ENCODE measurements around the gene C1QTNF1.
"Not testable (repeated sequence)": the region's sequence is repeated elsewhere in the genome, so short reads cannot be mapped to it uniquely, and the experiment has no call there.

The C1QTNF1 gene

DNA sequence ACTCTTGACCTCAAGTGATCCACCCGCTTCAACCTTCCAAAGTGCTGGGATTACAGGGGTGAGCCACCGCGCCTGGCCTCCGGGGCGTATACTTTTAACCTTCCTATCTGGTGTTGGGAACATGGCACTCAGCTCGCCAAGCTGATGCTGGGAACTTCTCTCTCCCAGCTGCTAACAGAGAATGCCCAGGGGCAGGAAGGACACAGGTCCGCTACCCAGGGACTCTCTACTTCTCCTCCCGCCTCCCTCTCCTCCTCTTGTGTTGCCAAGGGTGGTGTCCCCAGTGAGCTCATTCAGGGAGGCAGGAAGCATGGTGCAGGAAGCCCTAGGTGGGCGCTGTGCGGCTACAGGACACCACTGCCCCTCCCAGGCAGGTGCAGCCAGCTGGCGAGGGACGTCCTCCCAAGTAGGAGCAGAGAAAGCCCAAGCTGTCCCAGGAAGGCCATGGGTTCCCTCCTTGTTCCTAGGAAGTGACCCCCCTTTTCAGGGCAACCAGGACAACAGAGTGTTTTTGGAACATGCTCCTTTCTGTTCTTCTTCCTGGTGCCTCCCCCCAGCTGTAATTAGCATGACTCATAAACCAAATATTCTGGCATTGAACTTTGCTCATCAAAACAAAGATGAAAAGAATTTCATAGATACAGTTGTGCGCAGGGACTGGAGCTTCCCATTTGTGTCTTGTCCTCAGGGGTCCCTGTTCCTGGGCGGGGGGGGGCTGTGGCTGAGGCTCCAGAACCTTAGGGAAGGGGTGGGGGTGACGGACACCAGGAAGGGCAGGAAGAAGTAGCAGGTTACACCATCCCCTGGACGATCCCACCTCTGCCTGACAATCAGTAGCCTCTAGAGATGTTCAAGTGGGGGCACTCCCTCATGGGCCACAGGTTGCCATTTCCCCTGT lies 2.7 kb downstream of the C1QTNF1 start:
- no peak for DNase-seq

DNA sequence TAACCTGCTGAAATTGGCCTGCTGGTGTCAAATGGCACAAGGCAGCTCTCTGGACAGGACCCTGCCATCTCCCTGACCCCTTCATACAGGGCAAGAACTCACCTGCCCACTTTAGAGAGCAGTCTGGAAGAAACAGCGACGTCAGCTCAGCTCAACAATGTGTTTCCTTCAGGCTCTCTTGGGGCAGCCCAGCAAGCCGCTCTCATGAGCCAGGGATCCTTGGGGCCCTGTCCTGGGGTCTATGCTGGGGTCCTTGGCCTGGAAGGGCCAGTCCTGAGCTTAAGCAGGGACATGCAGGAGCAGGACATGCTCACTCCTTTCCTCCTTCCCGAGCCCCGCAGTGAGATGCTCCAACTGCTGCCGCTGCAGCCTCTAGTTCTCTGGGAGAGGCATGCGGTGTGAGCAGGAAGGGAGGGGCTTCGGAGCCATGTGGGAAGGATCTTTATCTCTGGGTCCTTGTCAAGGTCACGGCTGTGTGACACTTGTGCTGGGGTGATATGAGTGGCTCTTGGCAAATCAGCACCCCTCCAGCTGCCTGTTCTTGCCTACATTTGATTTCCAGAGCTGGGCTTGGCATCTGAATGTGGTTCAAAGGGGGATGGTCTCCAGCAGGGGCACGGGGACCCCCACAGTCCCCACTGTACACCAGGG lies 3.4 kb downstream of the C1QTNF1 start:
- DNase-seq, result no peak

DNA sequence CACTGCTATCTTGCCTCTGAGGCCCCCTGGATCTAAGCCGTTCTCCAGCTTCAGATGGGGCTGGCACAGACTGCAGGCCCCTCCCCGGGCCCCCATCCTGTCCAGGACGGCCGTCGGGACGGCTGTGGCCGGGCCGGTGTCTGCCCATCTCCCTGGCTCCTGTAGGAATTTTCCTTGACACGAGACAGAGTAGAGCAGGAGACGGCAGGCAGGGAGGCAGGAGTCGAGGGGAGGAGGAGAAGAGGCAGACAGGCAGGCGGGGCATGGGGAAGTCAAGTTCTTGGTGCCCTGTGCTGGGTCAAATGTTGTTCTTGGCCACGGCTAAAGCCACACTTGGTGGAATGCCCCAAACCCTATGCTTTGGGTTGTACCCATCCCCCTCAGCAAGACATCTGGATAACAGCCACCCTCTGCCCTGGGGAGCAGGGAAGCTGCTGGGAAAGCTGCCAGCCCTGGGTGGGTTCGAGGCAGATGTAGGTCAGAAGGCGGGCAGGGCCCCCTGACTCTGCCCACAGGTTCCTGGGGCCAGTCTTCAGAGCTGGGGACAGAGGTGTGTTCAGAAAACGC lies 4.0 kb downstream of the C1QTNF1 start:
- DNase-seq, result no peak

DNA sequence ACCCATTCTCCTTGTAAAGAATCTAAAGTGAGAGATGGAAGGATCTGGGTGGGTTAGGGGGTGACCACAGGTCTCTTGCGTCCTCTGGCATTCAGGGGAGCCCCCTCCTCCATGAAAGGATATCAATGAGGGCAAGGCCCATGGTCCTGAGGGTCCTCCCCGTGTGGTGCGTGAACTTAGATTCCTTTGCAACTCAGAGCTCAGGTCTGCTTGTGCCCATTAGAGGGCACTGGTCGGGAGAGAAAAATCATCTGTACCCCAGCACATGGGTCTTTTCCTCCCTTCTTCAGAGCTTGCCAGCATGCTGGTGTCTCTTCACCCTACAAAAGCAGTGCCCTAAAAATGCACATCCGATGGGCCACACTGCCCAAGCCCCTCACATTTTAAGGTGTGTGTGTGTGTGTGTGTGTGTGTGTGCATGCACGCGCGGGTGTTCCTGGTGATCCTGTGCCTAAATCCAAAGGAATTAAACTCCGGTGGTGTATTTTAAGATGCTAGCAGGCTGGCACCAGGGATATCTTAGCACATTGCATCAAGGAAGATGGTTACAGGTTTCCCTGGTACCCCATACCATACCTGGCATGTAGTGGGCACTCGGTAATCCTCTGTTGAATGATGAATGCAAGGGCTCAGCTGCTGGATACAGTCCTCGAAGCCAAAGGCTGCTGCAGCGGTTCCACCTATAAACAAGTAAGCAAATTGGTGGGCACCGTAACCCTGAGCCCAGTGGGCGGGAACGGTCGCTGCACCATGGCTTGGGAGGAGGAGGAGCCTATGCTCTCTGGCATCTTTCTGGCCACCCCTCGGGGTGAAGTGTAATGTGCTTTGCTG lies 4.7 kb downstream of the C1QTNF1 start:
- DNase-seq, result no peak

DNA sequence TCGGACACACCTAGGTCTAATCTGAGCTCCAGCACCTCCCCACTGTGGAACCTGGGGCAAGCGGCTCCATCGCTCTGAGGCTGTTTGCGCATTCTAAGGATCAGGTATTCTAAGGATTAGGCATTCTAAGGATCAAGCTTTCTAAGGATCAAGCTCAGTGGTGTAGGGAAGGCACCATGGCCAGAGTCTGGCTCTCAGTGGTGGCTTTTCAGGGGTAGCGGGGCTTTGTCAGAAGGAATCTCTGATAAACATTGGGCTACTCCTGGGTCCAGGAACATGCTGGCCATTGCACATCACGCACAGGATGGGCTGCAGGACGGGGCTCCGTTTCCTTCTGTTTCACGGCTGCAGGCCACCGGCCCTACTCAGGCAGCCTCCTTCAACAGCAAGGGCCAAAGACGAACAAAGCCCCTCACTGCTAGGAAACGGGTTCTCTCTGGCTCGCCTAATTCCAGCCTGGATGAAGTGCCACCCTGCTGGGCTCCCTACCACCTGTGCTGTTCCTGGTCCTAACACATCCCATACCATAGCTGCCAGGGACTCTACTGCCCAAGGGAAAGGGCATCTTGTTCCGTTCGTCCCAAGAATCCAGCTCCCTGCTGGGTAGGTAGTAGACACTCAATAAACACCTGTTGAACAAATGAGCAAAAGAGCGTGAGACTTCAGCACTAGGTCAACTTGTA lies 5.5 kb downstream of the C1QTNF1 start:
- DNase-seq, result no peak

DNA sequence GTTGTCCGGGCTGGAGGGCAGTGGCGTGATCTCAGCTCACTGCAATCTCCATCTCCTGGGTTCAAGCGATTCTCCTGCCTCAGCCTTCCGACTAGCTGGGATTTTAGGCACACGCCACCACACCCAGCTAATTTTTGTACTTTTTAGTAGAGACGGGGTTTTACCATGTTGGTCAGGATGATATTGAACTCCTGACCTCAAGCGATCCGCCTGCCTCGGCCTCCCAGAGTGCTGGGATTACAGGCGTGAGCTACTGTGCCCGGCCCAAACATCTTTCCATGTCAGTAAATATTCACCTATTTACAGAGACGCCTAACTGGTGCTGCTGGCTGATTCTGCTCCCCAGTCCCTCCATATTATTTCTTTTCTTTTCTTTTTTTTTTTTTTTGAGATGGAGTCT lies 6.7 kb downstream of the C1QTNF1 start:
- not testable (repeated sequence) for DNase-seq

DNA sequence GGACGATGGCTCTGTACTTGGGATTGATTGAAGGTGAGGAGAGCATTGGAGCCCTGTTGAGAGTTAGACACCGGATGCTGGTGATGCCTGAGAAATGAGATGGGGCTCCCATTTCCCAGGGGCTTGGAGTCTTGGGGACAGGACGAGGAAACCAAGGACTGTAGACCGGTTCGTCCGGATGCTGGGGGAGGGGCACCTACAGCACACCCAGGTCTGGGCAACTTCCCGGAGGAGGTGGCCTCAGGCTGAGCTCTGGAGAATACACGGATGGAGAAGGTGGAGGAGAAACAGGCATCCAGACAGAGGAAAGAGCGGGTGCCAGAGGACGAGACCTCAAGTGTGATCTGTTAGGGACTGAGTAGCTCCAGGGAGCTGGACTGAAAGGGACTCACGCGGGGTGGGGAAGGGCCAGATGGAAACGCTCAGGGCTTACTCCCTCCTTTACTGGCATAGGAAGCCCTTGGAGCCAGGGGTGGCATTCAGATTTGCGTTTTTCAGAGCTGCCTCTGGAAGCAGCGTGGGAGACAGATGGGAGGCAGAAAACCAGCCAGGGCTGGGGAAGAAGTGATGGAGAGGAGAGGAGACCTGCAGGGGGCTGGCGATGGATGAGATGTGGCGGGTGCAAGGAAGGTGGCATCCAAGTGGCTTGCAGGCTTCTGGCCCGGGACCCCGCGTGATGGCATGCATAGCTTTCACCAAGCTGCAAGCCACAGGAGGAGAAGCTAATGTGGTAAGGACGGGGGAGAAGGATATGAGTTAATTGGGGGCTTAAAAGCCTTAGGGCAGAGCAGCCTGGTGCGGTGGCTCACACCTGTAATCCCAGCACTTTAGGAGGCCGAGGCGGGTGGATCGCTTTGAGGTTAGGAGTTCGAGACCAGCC lies 8.3 kb downstream of the C1QTNF1 start:
- no peak for DNase-seq

DNA sequence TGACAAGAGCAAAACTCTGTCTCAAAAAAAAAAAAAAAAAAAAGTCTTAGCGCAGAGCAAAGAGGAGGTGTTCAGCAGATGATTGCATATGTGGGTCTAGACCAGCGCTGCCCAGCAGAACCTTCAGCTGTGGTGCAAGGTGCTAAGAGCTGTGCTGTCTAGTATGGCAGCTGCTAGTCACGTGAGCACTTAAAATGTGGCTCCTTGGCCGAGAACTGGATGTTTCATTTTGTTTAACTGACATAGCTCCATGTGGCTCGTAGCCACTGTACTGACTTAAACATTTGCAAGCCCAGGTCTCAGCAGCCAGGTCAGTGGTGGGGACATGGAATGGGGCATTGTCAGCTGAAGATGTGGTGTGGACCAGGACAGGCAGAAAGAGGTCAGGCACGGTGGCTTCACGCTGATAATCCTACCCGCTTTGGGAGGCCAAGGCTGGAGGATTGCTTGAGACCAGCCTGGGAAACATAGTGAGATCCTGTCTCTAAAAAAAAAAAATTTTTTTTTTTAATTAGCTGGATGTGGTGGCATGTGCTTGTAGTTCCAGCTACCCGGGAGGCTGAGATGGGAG lies 9.2 kb downstream of the C1QTNF1 start:
- DNase-seq, result no peak

DNA sequence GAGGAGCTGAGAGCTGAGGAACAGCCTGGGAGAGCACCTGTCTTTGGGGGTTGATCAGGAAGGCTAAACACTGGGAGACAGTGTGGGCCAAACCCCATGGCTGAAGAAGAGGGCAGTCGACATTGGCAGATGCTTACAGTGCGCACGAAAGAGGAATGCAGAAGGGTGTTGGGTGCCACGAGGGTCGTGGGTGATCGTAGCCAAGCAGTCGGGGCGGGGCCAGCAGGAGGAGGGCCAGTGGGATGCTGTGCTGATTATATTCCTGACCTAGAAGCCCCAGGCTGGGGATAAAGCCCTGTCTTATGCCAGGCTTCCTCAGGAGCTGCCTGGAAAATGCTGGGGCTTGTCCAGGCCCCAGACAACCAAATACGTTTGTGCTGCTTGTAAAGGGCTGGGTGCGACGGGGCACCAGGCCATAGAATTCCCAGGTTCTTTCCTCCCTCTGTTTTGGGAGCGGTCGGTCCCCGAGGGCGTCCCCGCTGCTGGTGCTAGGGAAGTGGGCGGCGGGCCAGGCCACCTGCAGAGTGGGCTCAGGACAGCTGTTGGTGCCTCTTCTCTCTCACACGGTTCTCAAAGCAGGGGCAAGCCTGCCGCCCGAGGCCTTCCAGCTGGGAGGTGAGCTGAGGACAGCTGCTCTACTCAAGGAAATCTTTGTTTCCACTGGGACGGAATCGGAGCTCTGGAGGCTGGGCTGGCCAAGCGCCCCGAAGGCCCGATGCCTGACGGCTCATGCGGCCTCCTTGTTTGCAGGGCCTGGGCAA lies 10.0 kb downstream of the C1QTNF1 start:
- no peak for DNase-seq

DNA sequence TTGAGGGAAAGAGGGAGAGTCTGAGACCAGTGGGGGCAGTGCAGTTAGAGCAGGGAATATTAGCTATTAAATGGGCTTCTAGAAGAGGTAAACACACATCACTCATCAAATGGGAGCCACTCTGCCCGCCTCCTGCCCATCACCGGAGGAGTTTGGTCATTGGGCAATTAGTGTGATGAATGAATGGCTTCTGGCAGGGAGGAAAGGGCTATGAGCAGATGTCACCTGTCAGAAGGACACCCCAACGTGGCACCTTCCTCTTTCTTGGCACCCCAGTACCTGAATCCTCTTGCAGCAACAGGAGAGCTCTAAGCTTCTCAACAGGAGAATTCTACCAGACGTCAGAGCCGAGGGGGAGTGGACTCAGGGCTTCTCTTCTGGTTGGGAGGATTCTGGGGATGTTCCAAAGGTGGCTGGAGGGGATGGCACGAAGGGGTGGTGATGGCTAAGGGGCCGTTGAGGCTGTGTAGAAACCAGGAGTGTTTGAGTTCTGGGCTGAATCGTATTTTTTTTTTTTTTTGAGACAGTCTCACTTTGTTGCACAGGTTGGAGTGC lies 11.0 kb downstream of the C1QTNF1 start:
- no peak for DNase-seq

DNA sequence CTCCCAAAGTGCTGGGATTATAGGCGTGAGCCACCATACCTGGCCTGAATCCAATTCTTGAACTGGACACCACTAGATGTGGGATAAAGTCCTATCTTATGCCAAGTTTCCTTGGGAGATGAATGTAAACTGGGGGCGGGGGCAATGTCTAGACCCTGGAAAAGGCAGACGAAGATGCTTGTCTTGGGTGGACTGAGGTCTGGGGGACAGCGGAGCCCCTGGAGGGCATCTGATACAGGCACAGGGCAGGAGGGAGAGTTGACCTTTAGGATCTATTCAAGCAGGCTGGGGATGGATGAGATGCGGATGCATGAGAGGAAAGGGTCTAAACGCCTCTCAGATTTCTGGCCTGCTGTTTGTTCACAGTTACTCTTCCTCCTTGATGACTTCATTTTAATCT lies 11.7 kb downstream of the C1QTNF1 start:
- DNase-seq, result no peak

DNA sequence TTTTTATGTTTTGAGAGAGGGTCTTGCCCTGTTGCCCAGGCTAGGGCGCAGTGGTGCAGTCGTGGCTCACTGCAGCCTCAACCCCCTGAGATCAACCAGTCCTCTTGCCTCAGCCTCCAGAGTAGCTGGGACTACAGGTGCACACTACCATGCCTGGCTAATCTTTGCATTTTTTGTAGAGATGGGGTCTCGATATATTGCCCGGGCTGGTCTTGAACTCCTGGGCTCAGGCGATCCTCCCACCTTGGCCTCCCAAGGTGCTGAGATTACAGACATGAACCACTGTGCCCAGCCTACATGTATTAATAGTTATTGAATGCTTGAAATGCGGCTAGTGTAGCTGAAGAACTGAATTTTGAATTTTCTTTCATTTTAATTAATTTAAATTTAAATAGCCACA lies 12.2 kb downstream of the C1QTNF1 start:
- no peak for DNase-seq

DNA sequence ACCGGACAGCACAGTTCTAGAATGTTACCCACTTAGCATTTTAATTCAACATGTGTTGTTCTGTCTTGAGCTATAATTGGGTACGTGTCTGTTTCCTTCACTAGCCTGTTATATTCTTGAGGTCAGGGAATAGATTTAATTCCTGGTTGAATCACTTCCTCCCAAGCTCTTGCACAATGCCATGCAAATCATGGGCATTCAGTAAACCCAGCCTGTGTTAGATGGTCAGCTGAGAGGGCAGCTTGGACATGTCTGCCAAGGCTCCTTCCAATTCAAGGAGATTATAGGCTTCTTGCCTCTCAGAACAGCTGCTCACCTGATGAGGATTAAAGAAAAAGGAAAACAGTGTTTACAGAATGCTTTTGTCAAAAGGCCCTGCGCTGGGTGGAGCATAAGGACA lies 12.6 kb downstream of the C1QTNF1 start:
- DNase-seq, result no peak

DNA sequence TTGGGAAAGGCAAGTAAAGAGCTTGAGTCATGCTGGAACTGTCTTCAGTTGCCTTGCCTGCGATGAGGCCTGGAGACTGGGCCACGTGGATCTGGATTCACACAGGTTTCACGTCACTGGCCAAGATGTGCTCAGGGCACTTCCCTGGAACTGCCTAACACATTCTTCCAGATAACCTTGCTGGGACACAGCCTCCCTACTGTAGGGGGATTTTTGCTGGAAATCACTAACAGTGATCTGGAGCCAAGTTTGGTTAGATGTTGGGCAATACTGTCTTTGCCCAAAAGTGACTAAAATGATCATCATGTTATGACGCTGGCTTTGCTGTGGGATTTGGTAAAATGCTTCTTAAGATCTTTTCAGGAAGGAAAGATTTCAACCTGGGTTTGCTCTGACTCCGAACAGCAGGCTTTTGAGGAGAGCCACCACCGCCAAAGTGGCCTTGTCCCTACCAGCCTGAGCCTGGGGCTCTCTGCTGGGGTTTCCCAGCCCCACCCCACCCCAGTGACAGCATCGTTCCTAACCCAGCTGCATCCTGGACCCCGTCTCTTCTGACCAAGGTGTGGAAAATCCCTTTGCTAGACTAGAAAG lies 14.7 kb downstream of the C1QTNF1 start:
- no peak for DNase-seq

DNA sequence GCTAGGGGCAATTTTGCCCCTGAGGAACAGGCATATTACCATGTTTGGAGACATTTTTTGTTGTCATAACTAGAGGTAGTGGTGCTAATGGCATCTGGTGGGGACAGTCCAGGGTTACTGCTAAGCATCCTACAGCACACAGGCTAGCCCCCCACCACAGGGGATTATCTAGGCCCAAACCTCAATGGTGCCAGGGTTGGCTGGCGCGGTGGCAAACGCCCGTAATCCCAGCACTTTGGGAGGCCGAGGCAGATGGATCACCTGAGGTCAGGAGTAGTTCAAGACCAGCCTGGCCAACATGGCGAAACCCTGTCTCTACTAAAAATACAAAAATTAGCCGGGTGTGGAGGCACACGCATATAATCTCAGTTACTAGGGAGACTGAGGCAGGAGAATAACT lies 15.2 kb downstream of the C1QTNF1 start:
- no peak for DNase-seq

DNA sequence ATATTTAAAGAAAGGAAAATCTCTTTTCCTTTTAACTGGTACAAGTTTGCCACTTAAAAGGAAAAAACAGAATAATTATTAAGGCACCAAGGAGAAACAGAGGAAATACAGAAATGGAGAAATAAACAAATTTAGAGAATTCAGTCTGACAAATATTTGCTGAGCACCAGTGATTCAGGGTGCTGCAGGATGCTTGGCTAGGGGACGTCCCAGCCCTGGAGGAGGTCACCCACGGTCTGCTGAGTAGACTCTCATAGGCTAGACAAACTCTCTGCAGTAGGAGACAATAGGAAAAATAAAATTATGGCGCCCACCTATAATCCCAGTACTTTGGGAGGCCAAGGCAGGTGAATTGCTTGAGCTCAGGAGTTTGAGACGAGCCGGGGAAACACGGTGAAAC lies 15.9 kb downstream of the C1QTNF1 start:
- no peak for DNase-seq

DNA sequence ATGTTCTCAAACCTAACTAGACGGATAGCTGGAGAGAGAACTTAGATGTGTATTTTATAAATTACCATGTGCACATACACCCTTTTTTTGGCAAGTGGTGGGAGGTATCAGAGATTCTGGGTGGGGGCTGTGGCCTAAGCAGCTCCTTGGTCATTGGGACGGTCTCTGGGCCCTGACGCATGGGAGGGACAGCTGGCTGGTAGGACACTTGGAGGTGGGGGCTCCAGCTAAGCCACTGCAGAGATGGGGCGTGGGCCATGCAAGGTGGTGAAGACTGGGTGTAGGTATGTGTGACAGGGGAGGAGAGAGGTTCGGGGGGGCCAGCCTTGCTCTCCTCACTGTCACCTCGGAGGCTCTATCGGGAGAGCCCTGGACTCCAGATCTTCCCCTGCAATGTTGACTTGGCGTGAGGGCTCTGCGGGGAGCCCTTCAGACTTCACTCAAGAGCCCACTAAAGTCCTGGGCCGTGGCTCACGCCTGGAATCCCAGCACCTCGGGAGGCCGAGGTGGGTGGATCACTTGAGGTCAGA lies 17.1 kb downstream of the C1QTNF1 start:
- DNase-seq, result no peak

DNA sequence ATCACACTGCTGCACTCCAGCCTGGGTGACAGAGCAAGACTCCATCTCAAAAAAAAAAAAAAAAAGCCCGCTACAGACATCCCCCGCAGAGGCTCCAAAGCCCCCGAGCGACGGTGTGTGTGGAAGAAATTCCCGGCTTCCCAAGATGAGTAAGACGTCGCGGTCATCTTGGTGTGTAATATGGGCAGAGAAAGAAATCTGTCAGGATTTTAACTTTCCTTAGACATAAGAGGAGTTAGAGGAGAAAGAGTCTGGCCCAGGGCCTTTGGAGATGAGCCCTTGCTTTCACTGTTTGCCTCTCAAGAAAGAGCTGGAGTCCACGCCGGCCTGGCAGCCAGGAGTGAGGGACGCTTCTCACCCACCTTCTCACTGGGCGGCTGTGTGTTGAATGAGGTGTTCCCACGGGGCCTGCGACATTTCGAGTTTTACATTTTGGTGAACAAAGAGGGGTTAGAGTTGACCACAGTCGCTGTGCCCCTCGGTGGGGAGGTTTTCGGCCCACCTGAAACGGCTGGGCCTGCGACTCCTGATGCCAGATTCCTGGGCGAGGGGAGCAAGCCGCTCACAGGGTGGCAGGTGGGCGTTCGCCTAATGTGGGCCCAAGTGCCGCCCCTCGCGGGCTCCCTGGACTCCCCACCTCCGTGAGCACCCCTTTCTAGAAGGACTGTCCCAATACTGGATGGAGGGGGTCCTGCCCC lies 17.9 kb downstream of the C1QTNF1 start:
- no peak for DNase-seq
